Measurements from ENCODE around the gene ZFYVE28.

DNA sequence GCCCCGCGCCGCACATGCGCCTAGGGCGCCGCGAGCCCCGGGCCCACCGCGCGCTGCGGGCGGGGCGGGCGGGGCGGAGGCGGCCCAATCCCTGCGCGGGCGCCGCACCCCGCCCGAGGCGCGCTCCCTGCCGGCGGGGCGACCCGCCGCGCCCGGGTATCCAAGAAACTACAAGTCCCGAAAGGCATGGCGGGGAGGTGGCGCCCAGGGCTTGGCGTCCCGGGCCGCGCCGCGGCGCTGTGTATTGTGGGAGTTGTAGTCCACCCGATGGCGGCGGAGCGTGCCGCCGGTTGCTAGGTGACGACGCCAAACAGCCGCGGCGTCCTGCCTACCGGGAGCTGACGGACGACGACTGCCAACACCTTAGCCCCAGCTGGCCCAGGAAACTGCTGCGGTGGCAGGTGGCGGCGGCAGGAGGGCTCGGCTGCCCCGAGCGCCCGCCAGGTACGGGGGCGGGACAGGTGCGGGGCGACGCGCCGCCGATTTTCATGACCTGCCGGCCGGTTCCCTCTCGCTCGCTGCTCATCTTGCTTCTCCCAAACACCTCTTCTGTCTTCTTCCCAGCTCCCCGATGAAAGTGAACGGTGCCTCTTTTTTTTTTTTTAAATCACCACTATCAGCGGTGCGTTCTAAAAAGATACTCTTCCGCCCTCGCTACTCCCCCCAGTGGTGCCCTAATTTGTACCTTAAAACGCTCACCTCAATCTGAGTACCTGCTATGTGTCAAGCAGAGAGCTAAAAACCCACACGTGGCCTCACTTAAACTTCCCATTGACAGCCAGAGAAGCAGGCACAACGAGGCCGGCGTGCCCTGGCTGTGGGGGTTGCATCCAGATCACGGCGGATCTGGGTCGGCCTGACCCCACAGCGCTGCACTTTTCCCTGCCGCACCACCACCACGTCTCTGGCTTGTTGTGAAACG, 466 bp upstream of the ZFYVE28 start, which contains the start of gene CFAP99:
- TF ChIP-seq REST (IDR thresholded peaks at IDR 0.05; ENCODE audit: insufficient read depth in 1 of 2, low read depth in 2 of 2, low read length in 2 of 2): no peak
- no peak for TF ChIP-seq POLR2AphosphoS5 (IDR thresholded peaks at IDR 0.05; ENCODE audit: low read depth, low read length)
